Stimulated activated CD4-positive, alpha-beta T cell treated with anti-CD3 and anti-CD28 coated beads, Interleukin-4, amount 100 ng/mL, for 1 hour (primary cell): ENCODE data around the gene SHISAL2A.

Experiments
- DNase-seq: peaks from one replicate; pipeline ENCODE4 v3.0.0-alpha.2; 2020

The SHISAL2A gene

DNA sequence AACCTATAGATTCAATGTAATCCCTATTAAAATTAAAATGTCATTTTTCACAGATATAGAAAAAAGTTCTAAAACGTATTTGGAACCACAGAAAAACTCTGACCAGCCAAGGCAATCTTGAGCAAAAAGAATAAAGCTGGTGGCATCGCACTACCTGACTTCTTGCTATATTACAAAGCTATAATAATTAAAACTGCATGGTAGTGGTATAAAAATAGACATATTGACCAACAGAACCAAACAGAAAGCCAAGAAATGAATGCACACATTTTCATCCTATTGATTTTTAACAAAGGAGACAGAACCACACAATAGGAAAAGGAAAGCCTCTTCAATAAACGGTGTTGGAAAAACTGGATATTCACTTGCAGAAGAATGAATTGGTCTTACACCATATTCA, 9.2 kb upstream of the SHISAL2A start:
- no peak for DNase-seq

DNA sequence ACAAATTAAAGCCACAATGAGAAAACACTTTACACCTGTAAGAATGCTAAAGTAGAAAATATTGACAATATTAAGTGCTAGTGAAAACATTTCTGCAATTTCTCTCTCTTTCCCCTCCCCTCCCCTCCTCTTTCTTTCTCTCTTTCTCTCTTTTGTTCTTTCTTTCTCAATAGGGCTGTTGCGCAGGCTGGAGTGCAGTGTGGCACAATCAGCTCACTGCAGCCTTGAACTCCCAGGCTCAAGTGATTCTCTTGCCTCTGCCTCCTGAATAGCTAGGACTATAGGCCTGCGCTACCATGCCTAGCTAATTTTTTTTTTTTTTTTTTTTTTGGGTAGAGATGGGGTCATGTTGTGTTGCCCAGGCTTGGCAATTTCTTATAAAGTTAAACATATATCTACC, 5.9 kb upstream of the SHISAL2A start:
- no peak for DNase-seq

DNA sequence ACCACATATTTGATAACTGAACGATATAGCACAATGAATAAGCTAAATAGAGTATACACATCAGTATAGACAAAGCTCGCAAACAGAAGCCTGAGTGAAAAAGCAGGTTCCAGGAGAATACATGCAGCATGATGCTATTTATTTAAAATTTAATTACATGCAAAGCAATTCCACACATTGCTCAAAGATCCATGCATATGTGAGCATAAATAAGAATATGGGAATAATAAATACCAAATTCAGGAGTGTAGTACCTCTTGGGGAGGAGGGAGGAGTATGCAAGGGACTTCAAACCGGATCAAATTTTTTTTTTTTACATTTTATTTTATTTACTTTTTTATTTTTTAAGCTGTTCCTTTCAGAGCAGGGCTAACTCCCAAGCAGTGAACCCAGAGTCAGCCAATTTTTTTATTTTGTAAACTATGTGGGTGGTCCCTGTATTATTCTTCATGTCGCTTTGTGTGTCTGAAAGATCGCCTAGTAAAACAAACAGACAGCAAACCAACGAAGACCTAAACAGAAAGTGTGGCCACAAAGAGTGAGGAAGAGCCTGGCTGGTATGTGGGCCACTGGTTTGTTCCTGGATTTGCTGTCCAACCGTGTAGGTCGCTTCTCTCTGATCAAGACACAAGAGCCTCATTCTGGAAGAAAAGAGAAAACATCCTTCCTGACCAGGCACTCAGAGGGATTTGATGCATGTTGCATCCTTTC, 4.2 kb upstream of the SHISAL2A start:
- no peak for DNase-seq

DNA sequence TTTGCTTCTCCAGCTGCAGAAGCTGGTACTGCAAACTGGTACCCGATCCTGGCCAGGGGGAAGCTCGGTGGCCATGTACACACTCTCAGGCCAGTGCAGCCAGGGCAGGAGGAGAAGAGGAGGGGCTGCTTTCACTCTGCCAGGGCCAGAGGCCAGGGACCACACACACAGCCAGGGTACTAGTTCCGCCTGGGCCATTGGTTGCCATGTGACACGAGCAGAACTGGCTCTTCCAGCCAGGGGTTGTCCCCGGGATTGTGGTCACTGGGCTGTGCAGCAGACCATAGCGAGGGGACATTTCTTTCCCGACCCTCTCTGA, 3.7 kb upstream of the SHISAL2A start:
- DNase-seq = no peak

DNA sequence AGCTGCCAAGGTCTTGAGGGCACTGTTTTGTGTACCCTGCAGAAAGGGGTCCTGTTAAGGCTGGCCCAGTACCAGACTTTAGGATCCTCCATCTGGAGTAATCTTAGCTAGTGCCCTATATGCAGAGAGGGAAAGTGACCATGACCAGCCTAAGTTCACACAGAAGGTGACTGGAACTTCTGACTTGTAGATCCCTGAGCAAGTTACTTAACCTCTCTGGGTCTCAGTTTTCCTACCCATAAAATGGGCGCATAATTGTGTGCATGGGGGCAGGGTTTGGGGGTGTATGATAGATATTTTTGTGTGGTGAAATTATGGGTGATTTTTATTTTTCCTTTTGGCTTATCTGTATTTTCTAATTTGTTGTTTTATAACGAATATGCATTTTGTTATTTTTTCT, 3.3 kb upstream of the SHISAL2A start:
- DNase-seq = no peak

DNA sequence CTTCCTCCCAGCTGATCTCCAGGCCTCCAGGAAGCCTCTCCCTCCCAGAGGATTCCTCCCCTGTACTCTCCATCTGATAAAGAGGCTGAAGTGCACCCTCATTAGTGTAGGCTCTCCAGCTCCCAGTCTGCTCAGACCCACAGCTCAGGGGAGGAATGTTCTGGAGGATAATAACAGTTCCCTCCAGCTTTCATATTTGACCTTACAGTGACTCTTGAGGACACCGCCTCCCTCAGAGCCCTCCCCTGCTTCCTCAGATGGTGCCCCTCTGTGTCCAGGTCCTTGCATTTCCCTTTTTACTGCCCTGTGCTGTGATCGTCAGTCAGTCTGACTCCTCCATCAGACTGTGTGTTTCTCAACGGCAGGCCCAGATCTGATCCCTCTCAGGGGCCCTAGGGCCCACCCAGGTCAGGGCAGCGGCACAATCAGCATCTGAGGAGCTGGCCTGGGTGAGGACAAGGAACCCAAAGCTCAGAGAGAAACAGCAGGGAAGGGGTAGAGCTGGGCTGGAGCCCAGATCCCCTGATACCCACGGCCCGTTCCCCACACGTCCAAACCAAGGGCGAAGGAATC, 1.1 kb upstream of the SHISAL2A start:
- DNase-seq = peak; percentile 5

DNA sequence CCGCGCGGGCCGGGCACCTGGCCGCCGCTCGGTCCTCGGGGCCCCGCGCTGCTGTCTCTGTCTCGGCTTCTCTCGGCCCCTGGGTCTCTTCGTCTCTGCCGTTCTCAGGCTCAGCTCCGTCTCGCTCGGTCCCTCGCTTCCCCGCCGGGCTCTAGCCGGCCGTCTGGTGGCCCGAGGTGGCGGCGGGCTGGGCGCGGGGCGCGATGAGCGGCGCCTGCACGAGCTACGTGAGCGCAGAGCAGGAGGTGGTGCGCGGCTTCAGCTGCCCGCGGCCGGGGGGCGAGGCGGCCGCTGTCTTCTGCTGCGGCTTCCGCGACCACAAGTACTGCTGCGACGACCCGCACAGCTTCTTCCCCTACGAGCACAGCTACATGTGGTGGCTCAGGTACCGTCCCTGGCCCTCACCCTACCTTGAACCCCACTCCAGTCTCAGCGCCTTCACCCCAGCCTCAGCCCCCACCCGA, 355 bp downstream of the SHISAL2A start:
- peak; percentile 43 for DNase-seq

DNA sequence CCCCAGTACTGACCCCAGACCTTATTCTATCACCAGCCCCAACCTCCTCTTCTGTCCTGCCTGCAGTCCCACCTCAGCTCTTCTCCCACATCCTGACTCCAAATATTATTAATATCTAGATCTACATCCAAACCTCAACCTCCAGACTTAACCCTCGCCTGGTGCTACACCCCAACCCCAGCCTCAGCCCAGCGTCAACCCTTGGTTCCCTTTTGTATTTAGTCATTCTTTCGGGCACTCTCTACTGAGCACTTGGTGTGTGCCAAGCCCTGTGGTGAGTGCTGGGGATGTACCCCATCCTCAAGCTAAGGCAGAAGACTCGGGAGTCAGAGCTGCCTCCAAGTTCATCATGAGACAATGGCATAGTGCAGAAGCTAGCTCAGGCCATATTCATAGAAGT, 1.1 kb downstream of the SHISAL2A start:
- DNase-seq = peak; percentile 6

DNA sequence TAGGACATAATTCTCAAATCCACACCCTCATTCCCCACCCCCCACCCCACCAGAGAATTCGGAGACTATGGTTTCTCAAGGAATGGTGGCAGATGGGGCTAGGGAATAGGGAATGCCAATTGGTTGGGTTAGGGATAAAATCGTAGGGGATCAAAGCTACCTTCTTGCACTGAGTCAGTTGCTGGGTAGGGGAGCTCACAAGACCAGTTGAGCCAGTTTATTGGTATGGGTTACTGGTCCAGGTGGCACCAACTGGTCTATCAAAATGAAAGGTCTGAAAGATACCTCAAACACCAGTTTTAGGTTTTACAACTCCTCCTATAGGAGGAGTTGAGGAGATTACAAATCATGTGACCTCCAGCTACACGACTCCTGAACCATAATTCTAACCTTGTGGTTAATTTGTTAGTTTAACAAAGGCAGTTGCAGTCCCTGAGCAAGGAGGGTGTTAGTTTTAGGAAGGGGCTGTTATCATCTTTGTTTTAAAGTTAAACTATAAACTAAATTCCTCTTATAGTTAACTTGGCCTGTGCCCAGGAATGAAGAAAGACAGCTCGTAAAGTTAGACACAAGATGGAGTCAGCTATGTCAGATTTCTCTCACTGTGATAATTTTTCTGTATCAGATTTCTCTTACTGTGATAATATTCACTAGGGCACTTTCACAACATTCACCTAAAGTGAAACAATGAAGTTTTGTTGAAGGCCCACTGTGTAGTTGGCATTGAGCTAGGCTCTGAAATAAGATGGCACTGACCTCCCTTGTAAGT, 2.5 kb downstream of the SHISAL2A start:
- no peak for DNase-seq

DNA sequence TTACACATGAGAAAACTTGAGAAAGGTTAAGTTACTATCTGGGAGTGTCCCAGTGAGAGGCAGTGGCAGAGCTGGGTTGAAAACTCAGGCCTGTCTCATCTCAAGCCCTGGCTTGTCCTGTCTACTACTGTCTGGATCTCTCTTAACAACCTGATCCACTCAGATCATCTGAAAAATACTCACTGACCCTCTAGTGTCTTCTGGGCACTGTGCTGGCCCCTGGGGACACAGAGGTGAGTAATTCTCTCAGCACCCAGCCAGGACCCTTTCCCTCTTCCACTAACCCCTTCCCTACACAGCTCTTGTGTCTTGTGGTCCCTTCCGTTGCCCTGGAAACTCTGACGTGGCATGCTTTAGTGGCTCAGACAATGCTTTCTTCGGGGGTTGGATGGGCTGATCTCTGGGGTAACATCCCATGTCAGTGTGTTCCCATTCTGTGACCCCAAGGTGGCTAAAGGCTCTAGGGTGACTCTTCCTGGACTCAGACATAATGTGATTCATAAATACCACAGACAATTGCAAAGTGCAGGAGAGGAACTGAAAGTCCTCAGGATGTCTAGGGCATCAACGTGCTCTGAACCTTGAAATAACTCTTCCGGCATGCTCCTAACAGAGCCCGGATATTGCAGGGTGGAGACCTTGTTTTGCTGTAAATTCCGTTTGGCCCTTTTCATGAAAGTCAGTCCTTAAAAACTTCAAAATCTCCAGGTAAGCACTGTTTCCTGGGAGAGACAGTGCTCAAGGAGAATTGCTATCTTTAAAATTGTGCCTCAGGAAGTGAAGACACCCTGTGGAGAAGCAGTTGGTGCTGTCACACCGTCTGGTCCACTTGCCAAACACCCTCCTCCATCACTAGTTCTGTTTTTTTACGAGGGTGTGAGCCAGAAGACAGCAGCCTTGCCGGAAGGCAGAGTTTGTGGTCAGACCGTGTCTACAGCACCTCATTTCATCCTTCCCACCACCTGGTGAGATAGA, 4.0 kb downstream of the SHISAL2A start:
- DNase-seq = peak; percentile 46

DNA sequence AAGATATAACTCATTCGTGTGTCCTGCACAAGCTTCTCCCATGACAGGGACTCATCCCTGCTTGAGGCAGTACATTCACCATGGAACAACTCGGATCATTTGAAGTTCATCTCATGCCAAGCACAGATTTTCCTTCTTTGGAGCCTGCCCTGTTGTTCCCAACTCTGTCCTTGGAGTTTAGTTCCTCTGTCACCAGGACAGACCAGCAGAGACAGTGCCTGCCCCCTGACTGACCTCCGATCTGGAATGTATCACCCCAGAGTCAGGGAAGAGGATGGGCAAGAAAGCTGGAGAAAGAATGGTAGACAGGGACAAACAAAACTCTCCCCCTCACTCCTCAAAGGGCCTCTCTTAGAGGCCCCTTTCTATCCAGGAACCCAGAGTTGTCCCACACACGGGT, 5.0 kb downstream of the SHISAL2A start:
- DNase-seq = no peak

DNA sequence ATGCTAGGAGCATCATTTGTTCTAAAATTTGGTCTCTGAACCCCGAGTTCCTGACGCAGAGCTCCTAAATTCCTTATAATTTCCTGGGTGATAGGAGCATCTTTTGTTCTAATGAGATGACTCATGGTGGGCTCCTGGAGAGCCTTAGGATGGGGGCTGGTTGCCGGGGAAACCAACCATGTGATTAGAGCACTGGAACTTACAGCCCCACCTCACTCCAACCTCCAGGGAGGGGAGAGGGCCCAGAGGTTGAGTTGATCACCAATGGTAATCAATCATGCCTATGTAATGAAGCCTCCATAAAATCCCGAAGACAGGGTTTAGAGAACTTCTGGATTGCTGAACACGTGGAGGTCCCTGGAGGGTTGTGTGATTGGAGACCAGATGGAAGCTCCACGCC, 7.7 kb downstream of the SHISAL2A start:
- no peak for DNase-seq

DNA sequence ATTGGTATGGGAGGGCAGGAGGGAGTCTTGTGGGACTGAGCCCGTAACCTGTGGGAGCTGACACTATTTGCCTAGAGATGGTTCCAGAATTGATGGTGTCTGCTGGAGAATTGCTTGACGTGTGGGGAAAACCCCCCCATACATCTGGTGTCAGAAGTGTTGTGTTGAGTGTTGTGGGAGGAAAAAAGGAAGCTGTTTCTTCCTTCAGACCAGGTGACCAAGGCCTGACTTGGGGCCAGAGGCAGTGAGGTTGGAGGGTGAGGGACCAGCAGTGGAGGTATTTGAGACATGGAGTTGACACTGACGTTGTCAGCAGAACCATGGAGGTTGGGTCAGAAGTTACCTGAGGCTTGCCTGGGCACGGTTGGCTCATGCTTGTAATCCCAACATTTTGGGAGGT, 8.3 kb downstream of the SHISAL2A start:
- DNase-seq = no peak

DNA sequence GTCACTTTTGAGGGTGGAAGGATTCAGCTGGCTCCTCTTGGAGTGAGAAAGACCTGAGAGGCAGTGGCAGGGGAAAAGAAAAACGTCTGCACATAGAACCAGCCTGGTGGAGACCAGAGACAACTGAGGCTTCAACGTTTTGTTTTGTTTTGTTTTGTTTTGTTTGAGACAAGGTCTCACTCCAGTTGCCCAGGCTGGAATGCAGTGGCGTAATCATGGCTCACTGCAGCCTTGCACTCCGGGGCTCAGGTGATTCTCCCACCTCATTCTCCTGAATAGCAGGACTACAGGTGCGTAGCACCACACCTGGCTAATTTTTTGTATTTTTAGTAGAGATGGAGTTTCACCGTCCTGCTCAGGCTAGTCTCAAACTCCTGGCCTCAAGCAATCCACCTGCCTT, 12.3 kb downstream of the SHISAL2A start:
- DNase-seq = no peak

DNA sequence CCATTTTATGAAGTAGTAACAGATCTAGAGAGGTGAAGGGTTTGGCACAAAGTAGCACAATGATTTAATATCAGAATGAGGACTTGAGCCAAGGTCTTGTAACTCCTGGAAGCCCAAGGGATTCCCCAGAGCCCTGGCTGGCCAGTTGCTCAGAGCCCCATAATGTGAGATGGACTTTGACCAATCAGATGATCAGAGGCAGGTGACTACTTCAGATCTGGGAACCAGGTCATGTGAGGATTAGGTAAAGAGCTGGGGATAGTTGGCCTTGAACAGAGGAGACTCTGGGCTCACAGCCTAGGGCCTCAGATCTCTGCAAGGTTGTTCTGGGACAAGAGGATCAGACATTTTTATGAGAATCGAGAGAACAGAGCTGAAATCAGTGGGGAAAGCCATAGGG, 18.9 kb downstream of the SHISAL2A start:
- no peak for DNase-seq

DNA sequence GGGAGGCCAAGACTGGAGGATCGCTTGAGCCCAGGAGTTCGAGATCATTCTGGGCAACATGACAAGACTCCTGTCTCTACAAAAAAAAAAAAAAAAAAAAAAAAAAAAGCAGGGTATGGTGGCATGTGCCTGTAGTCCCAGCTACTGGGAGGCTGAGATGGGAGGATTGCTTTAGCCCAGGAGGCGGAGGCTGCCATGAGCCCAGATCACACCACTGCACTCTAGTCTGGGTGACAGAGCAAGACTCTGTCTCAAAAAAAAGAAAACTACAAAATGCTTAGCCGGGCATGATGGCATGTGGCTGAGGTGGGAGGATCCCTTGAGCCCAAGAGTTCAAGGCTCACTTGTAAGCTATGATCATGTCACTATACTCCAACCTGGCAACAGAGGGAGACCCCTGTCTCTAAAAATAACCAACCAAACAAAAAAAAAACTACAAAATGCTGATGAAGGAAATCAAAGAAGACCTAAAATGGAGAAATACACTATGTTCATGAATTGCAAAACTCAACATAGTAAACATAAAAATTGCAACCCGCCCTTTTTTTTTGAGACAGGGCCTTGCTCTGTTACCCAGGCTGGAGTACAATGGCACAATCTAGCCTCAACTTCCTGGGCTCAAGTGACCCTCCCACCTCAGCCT, 20.4 kb downstream of the SHISAL2A start:
- DNase-seq = no peak

DNA sequence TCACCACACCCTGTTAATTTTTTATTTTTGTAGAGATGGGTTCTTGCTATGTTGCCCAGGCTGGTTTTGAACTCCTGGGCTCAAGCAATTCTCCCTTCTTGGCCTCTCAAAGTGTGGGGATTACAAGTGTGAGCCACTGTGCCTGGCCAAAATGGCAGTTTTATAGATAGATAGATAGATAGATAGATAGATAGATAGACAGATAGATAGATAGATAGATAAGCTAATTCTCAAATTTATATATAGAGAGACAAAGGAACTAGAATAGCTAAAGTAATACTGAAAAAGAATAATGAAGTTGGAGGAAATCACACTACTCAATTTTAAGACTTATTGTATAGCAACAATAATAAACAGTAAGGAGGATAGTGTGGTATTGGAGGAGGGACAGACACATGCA, 21.1 kb downstream of the SHISAL2A start:
- DNase-seq = no peak

DNA sequence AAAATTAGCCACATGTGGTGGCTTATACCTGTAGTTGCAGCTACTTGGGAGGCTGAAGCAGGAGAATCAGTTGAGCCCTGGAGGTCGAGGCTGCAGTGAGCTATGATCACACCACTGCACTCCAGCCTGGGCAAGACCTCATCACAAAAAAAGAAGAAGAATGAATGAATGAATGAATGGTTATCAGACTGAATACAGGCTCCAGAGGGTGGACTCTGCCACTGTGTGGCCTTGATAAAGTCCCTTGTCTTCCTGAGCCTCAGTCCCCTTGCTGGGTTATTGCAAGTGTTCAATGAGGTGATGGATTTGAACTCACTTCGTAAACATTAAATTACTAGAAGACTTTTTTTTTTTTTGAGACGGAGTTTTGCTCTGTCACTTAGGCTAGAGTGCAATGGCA, 24.7 kb downstream of the SHISAL2A start:
- DNase-seq = no peak

DNA sequence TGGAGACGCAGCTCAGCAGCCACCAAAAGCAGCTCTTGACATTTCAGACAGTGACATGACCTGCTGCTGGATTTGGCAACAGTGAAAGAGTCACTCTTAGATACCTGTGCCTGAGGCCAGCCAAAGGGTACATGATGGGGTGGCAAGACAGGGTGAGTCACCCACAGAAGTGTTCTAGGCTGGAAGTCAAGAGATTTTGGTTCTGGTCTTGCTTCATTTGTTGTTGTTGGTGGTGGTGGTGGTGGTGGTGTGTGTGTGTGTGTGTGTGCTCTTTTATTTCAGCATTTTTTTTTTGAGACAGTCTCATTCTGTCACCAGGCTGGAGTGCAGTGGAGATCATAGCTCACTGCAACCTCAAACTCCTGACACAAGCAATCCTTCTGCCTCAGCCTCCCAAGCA, 25.8 kb downstream of the SHISAL2A start:
- no peak for DNase-seq

DNA sequence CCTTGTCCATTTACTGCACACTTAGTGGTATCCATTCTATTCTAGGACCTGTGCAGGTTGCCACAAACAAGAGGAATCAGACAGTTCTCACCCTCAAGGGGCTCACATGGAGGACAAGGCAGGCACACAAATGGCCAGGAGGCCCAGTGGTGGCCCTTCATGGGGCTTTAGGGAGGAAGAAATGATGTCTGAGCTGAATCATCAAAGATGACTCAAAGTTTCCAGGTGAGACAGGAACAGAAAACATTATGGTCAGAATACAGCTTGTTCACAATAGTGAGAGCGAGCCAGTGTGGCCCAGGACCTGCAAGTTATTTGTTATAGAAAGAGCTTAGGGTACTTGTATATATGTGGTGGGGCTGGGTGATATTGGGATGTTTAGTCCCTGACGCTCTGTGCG, 26.4 kb downstream of the SHISAL2A start:
- DNase-seq = no peak

DNA sequence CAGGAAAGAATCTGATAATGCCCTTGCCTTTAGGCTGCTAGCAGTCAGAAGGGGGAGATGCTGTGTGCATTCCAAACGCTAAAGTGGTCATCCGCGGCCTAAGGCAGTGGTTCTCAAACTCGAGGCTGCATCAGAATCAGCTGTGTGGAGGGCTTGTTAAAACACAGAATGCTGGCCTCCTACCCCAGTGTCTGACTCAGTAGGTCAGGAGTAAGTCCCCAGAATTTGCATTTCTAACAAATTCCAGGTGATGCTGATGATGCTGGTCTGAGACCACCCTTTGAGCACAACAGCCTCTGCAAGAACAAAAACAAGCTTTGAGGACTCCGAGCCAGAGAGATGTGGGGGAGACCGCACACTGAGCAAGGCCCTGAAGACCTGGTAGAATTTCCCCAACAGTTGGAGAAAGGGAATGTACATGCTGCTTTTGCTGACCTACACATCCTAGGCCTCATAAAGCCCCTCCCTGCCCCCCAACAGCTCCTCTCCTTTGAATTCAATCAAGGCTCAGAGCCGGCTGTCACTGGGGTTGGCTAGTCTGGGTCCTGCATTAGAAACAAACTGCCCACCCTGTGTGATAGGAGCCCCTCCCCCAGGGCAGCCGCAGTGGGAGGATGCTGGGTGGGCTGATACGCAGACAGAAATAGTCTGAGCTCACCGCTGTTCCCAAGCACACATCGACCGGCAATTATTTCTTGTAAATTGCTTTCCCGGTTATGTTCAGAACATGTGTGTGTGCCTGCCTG, 27.1 kb downstream of the SHISAL2A start:
- no peak for DNase-seq

DNA sequence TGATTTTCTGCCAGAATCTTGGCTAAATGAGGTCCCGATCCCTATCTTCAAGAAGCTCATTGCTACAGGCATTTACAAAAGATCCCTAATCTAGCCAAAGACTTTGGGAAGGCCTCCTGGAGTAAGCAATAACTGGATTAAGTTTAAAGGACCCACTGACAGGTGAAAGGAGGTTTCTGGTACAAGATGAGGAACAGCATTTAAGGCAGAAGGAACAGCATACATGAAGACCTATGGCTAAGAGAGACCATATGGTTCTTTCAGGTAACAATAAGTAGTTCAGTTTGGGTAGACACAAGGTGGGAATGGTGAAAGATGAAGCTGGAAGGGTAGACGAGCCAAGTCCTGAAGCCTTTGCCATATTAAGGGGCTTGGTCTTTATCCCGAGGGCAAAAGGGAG, 27.8 kb downstream of the SHISAL2A start:
- DNase-seq = no peak
